ENCODE results near the gene SND1.

The SND1 gene

GRCh38 chr7:128029405-128029995 lies 377.5 kb downstream of the SND1 start:
- no peak for FAIRE-seq
- no peak for DNase-seq (ENCODE audit: insufficient read length, low spot score)

GRCh38 chr7:128030263-128030653 lies 378.3 kb downstream of the SND1 start:
- no peak for FAIRE-seq
- DNase-seq (ENCODE audit: insufficient read length, low spot score), result no peak

- no peak for FAIRE-seq
- DNase-seq (ENCODE audit: insufficient read length, low spot score), result peak; percentile 54
Measured at GRCh38 chr7:128030654-128031611, 378.9 kb downstream of the SND1 start, which contains the start of gene LRRC4. Gene LRRC4, minus strand, starts transcription at chr7:128031437. Its CDS starts 797 bp downstream, at chr7:128030640.

- no peak for FAIRE-seq
- DNase-seq (ENCODE audit: insufficient read length, low spot score), result peak; percentile 67
Measured at GRCh38 chr7:128031901-128032604, 380.1 kb downstream of the SND1 start.

- DNase-seq (ENCODE audit: insufficient read length, low spot score) (no peak), FAIRE-seq (no peak)
Measured at GRCh38 chr7:128032605-128033235, 380.7 kb downstream of the SND1 start.

GRCh38 chr7:128033246-128033645 lies 381.3 kb downstream of the SND1 start:
- FAIRE-seq (no peak), DNase-seq (ENCODE audit: insufficient read length, low spot score) (no peak)

- FAIRE-seq, result no peak
- no peak for DNase-seq (ENCODE audit: insufficient read length, low spot score)
Measured at GRCh38 chr7:128034825-128035224, 382.8 kb downstream of the SND1 start.

- FAIRE-seq, result no peak
- no peak for DNase-seq (ENCODE audit: insufficient read length, low spot score)
Measured at GRCh38 chr7:128035712-128036111, 383.7 kb downstream of the SND1 start.

- no peak for DNase-seq (ENCODE audit: insufficient read length, low spot score)
- no peak for FAIRE-seq
Measured at GRCh38 chr7:128036226-128036940, 384.4 kb downstream of the SND1 start.

- no peak for DNase-seq (ENCODE audit: insufficient read length, low spot score)
- FAIRE-seq, result no peak
Measured at GRCh38 chr7:128037081-128037480, 385.1 kb downstream of the SND1 start.

GRCh38 chr7:128037880-128038619 lies 386.1 kb downstream of the SND1 start:
- FAIRE-seq (no peak), DNase-seq (ENCODE audit: insufficient read length, low spot score) (no peak)

GRCh38 chr7:128039544-128039953 lies 387.6 kb downstream of the SND1 start:
- FAIRE-seq, result no peak
- DNase-seq (ENCODE audit: insufficient read length, low spot score), result no peak

GRCh38 chr7:128040205-128040604 lies 388.2 kb downstream of the SND1 start:
- FAIRE-seq, result no peak
- no peak for DNase-seq (ENCODE audit: insufficient read length, low spot score)

GRCh38 chr7:128041203-128041602 lies 389.2 kb downstream of the SND1 start:
- DNase-seq (ENCODE audit: insufficient read length, low spot score) (peak; percentile 19), FAIRE-seq (no peak)

- no peak for FAIRE-seq
- no peak for DNase-seq (ENCODE audit: insufficient read length, low spot score)
Measured at GRCh38 chr7:128042012-128042411, 390.0 kb downstream of the SND1 start.

- FAIRE-seq (no peak), DNase-seq (ENCODE audit: insufficient read length, low spot score) (no peak)
Measured at GRCh38 chr7:128044064-128044463, 392.1 kb downstream of the SND1 start.

GRCh38 chr7:128045158-128045557 lies 393.2 kb downstream of the SND1 start:
- DNase-seq (ENCODE audit: insufficient read length, low spot score), result no peak
- no peak for FAIRE-seq

- DNase-seq (ENCODE audit: insufficient read length, low spot score) (no peak), FAIRE-seq (no peak)
Measured at GRCh38 chr7:128045766-128046165, 393.8 kb downstream of the SND1 start.

- DNase-seq (ENCODE audit: insufficient read length, low spot score), result no peak
- FAIRE-seq, result no peak
Measured at GRCh38 chr7:128052404-128052803, 400.4 kb downstream of the SND1 start.

- DNase-seq (ENCODE audit: insufficient read length, low spot score) (no peak), FAIRE-seq (no peak)
Measured at GRCh38 chr7:128053023-128053422, 401.0 kb downstream of the SND1 start.
